ENCODE measurements around the gene SYNPO2L. TPM values are rescaled to one million over a fixed set of nuclear protein-coding genes. Genes with fewer than 3 reads are reported as not detected.

The SYNPO2L gene
- polyA plus RNA-seq, 1 experiment, result 0.05 TPM

GRCh38 chr10:73643362-73643761 lies 12.5 kb downstream of the SYNPO2L start:
- TF ChIP-seq CTCF (IDR thresholded peaks at IDR 0.05; ENCODE audit: insufficient read depth, low read depth, low read length), result no peak
- CTCF ChIA-PET, result interaction anchor here (0.6 to 10.6 kb wide), 21 partner anchors 8 to 379 kb away, joined by 3 to 181 read pairs (median 6); no protein-coding TSS in a partner anchor
- H3K4me3 ChIP-seq (ENCODE audit: low read depth, low read length), result no peak overlapping the region
- POLR2A ChIA-PET, result no interaction called here
- H3K36me3 ChIP-seq (ENCODE audit: control insufficient read depth, insufficient read depth, low read length), result no peaks in the 10 kb centered on the region
- H3K27me3 ChIP-seq (ENCODE audit: control insufficient read depth, insufficient read depth, low read length), result no peaks in the 10 kb centered on the region; the same call in 1 of the 2 replicates
- DNase-seq (ENCODE audit: low read depth), result no peak

GRCh38 chr10:73641328-73642060 lies 14.3 kb downstream of the SYNPO2L start, which contains the start of gene MYOZ1:
Gene MYOZ1, minus strand, starts transcription at chr10:73641474. Its CDS starts 1,457 bp downstream, at chr10:73640017.
- ChIA-PET POLR2A (interaction anchor here (0.6 kb wide), 1 partner anchor 244 kb away, joined by 8 read pairs; no protein-coding TSS in a partner anchor), CTCF (interaction anchor here (0.9 to 10.6 kb wide), 4 partner anchors 11 to 111 kb away, joined by 3 to 181 read pairs (median 4); no protein-coding TSS in a partner anchor)
- Histone ChIP-seq H3K27me3 (ENCODE audit: control insufficient read depth, insufficient read depth, low read length) (no peaks in the 10 kb centered on the region; the same call in 1 of the 2 replicates), H3K36me3 (ENCODE audit: control insufficient read depth, insufficient read depth, low read length) (no peaks in the 10 kb centered on the region), H3K4me3 (ENCODE audit: low read depth, low read length) (no peak within 1 kb of the TSS)
- no peak for TF ChIP-seq CTCF (IDR thresholded peaks at IDR 0.05; ENCODE audit: insufficient read depth, low read depth, low read length)
- peak; percentile 16 for DNase-seq (ENCODE audit: low read depth)

- no peak overlapping the region for H3K4me3 ChIP-seq (ENCODE audit: low read depth, low read length)
- no peak for DNase-seq (ENCODE audit: low read depth)
- H3K27me3 ChIP-seq (ENCODE audit: control insufficient read depth, insufficient read depth, low read length), result no peaks in the 10 kb centered on the region; the same call in 1 of the 2 replicates
- CTCF ChIA-PET, result interaction anchor here (1.0 kb wide), 1 partner anchor 109 kb away, joined by 7 read pairs; no protein-coding TSS in a partner anchor
- H3K36me3 ChIP-seq (ENCODE audit: control insufficient read depth, insufficient read depth, low read length), result no peaks in the 10 kb centered on the region
- TF ChIP-seq CTCF (IDR thresholded peaks at IDR 0.05; ENCODE audit: insufficient read depth, low read depth, low read length), result no peak
- POLR2A ChIA-PET, result no interaction called here
Measured at GRCh38 chr10:73639286-73639685, 16.5 kb downstream of the SYNPO2L start.

GRCh38 chr10:73635781-73636180 lies 20.0 kb downstream of the SYNPO2L start:
- ChIA-PET POLR2A (no interaction called here), CTCF (interaction anchor here (0.6 to 1.7 kb wide), 5 partner anchors 8 to 154 kb away, joined by 3 to 6 read pairs (median 3); no protein-coding TSS in a partner anchor)
- TF ChIP-seq CTCF (IDR thresholded peaks at IDR 0.05; ENCODE audit: insufficient read depth, low read depth, low read length), result no peak
- no peak for DNase-seq (ENCODE audit: low read depth)
- no peak overlapping the region for H3K4me3 ChIP-seq (ENCODE audit: low read depth, low read length)
- H3K36me3 ChIP-seq (ENCODE audit: control insufficient read depth, insufficient read depth, low read length), result no peaks in the 10 kb centered on the region
- H3K27me3 ChIP-seq (ENCODE audit: control insufficient read depth, insufficient read depth, low read length), result no peaks in the 10 kb centered on the region; the same call in 1 of the 2 replicates

GRCh38 chr10:73634421-73634820 lies 21.4 kb downstream of the SYNPO2L start:
- POLR2A ChIA-PET, result no interaction called here

More at GRCh38 chr10:73634421-73634820, 21.4 kb downstream of the SYNPO2L start:
- Histone ChIP-seq H3K27me3 (ENCODE audit: control insufficient read depth, insufficient read depth, low read length) (no peaks in the 10 kb centered on the region), H3K36me3 (ENCODE audit: control insufficient read depth, insufficient read depth, low read length) (no peaks in the 10 kb centered on the region), H3K4me3 (ENCODE audit: low read depth, low read length) (no peak overlapping the region)
- no peak for TF ChIP-seq CTCF (IDR thresholded peaks at IDR 0.05; ENCODE audit: insufficient read depth, low read depth, low read length)
- DNase-seq (ENCODE audit: low read depth), result no peak
- CTCF ChIA-PET, result interaction anchor here (0.6 to 1.6 kb wide), 2 partner anchors 10 to 141 kb away, joined by 3 to 6 read pairs; no protein-coding TSS in a partner anchor
